Activated B cell treated with CpG ODN at 0.5 μM for 24 hours (primary cell): ENCODE data around the gene COG3. TPM values are rescaled to one million over a fixed set of nuclear protein-coding genes. Genes with fewer than 3 reads are reported as not detected.

ENCODE experiments used
- ATAC-seq: fragments of 200-7000 bp; cut with Tn5 transposase; one replicate; pipeline ENCODE4 v1.10.0; 2021; ENCODE audit warnings: low read depth, mild to moderate bottlenecking, moderate library complexity
- CTCF ChIA-PET: fragments of 350-600 bp; sonication (Branson Sonifier 250); formaldehyde crosslinking; loops from one replicate; lab custom pipeline; 2021; ENCODE audit warnings: antibody characterized with exemption; lab: Charles Lee
- POLR2A ChIA-PET: fragments of 350-600 bp; sonication (Branson Sonifier 250); formaldehyde crosslinking; loops from one replicate; lab custom pipeline; 2021; ENCODE audit warnings: antibody characterized with exemption; lab: Charles Lee
- DNase-seq: peaks from one replicate; pipeline ENCODE4 v3.0.0; 2022
- H3K27ac Mint-ChIP-seq: one replicate; pipeline ENCODE4 v1.8.0; 2020; ENCODE audit warnings: mixed read lengths
- H3K27me3 Mint-ChIP-seq: one replicate; pipeline ENCODE4 v1.8.0; 2021; ENCODE audit warnings: mixed read lengths
- H3K36me3 Mint-ChIP-seq: one replicate; pipeline ENCODE4 v1.8.0; 2021; ENCODE audit warnings: low read depth, mixed read lengths
- H3K4me1 Mint-ChIP-seq: one replicate; pipeline ENCODE4 v1.8.0; 2021; ENCODE audit warnings: mixed read lengths
- H3K4me3 Mint-ChIP-seq: one replicate; pipeline ENCODE4 v1.8.0; 2020; ENCODE audit warnings: mild to moderate bottlenecking, mixed read lengths
- H3K9me3 Mint-ChIP-seq: one replicate; pipeline ENCODE4 v1.8.0; 2020; ENCODE audit warnings: mixed read lengths
- intact Hi-C: fragments of 100-400 bp; cut with micrococcal nuclease; formaldehyde crosslinking; loops from one replicate; pipeline ENCODE4 v1.15.1; 2024
- total RNA-seq: library from RNA; stranded (reverse); gene quantifications from 2 replicates; pipeline ENCODE4 v1.2.3, GENCODE V29; 2022
- TF ChIP-seq, protein P1 (sequence below): fragments of 200-600 bp; IDR thresholded peaks from one replicate; pipeline ENCODE4 v1.8.0; 2022; ENCODE audit warnings: antibody characterized with exemption, mild to moderate bottlenecking

COG3 gene
- total RNA-seq, 1 donor from 2014 or later, result 31.6 TPM

DNA sequence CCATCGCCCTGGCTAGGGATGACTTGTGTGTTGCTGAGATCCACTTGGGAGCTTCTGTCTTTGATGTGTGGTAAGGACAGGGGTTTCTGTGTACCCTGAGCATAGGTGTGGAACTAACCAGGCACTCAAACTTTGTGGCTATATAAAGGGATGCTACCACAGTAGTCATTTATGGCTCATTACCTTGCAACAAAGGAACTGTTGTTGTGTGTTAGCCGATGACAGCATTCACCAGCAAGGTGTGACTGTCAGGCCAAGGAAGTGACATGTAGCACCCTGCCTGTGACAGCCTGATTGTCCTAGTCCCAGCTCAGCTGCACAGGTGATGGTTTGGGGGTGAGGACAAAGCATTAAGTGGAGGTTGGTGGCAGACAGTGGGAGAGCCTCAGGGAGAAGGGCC lies 73.6 kb downstream of the COG3 start:
- DNase-seq (no peak), ATAC-seq (no peak)
- Mint-ChIP-seq H3K4me3 (no peak overlapping the region), H3K27me3 (no peaks in the 10 kb centered on the region), H3K27ac (no peak overlapping the region), H3K36me3 (peaks cover 37% of the 10 kb centered on the region), H3K9me3 (no peaks in the 10 kb centered on the region), H3K4me1 (no peaks in the 10 kb centered on the region)
- TF ChIP-seq, protein P1, sequence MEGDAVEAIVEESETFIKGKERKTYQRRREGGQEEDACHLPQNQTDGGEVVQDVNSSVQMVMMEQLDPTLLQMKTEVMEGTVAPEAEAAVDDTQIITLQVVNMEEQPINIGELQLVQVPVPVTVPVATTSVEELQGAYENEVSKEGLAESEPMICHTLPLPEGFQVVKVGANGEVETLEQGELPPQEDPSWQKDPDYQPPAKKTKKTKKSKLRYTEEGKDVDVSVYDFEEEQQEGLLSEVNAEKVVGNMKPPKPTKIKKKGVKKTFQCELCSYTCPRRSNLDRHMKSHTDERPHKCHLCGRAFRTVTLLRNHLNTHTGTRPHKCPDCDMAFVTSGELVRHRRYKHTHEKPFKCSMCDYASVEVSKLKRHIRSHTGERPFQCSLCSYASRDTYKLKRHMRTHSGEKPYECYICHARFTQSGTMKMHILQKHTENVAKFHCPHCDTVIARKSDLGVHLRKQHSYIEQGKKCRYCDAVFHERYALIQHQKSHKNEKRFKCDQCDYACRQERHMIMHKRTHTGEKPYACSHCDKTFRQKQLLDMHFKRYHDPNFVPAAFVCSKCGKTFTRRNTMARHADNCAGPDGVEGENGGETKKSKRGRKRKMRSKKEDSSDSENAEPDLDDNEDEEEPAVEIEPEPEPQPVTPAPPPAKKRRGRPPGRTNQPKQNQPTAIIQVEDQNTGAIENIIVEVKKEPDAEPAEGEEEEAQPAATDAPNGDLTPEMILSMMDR, result no peak
- intact Hi-C loops, result no loop called here
- ChIA-PET POLR2A (no interaction called here), CTCF (no interaction called here)

DNA sequence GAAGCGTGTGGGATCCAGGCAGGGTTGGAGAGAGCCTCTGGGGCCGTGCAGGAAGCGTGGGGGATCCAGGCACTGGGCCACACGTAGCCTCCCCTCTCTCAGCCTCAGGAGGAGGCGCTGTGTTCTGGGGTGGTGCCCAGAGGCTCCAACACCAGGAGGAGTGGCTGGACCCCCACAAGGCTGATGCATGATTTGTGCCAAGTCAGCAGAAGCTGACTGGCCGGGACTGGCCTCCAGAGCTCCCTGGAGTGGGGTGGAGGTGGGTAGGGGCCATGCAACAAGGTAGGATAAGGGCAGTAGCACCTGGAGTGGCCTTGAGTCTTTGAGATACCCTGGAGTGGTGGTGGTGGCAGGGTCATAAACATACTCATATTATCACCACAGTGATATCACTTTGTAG lies 75.5 kb downstream of the COG3 start:
- H3K27ac Mint-ChIP-seq, result no peak overlapping the region
- H3K9me3 Mint-ChIP-seq, result no peaks in the 10 kb centered on the region
- no peaks in the 10 kb centered on the region for H3K27me3 Mint-ChIP-seq
- DNase-seq (no peak), ATAC-seq (no peak)
- H3K4me3 Mint-ChIP-seq, result no peak overlapping the region
- intact Hi-C loops, result no loop called here
- H3K36me3 Mint-ChIP-seq, result peaks cover 19% of the 10 kb centered on the region
- POLR2A ChIA-PET, result no interaction called here
- H3K4me1 Mint-ChIP-seq, result no peaks in the 10 kb centered on the region
- CTCF ChIA-PET, result no interaction called here
- TF ChIP-seq, protein P1, result no peak

DNA sequence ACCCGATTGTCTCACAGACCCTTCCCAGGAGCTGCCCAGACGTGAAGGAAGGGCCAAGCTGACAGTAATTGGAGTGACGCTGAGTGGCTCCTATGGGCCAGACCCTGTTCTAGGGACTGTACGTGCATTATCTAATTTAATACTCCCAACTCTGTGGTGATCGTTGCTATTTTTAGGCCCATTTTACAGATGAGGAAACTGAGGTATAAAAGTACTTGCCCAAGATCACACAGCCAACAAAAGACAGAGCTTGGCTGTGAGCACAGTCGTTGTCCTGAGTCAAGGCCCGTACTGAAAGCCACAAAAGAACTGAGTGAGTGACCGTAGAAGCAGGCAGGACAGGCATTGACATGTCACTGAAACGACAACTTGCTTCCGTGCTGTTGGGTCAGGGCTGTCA lies 76.1 kb downstream of the COG3 start:
- Mint-ChIP-seq H3K27ac (no peak overlapping the region), H3K9me3 (no peaks in the 10 kb centered on the region), H3K4me1 (peaks cover under 1% of the 10 kb centered on the region), H3K4me3 (no peak overlapping the region), H3K27me3 (no peaks in the 10 kb centered on the region), H3K36me3 (peaks cover 12% of the 10 kb centered on the region)
- ATAC-seq (no peak), DNase-seq (no peak)
- intact Hi-C loops, result no loop called here
- TF ChIP-seq, protein P1, result no peak
- ChIA-PET POLR2A (no interaction called here), CTCF (no interaction called here)

DNA sequence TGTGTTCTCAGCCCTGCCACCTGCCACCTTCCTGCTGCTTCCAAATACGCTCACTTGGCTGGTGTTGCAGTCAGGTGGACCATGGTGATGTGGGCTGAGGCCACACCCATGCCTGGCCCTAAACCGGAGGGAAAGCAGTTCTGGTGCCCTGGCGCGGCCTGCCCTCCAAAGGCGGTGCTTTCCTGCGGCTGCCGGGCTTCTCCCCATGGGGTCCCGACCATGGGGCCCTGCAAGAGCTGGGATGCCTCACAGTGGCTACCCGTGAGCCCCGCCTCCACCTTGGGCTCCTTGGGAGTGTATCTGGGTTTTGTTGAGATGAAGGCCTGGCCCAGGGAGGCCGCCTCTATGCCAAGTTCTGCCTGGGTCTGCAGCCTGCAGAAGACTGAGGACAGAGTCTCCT lies 77.1 kb downstream of the COG3 start:
- no peak for ATAC-seq

DNA sequence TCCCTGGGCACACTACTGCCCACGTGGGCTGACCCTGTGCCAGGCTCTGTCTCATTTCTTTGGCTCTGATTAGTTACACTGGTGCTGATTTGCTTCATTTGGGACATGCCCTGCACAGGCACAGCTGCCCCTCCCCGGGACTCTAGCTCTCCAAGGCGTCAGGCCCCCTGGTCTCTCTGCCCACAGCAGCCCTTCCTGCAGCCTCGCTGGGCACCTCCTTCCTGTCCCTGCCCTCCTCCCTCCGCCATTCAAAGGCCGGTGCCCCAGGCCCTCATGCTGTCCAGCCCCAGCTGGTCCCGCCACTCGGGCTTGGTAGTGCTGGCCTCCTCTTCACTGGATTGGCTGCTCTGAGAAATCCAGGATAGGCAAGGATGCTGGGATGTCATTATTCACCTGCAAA lies 77.7 kb downstream of the COG3 start:
- Mint-ChIP-seq H3K4me1 (peaks cover 4% of the 10 kb centered on the region), H3K36me3 (peaks cover 3% of the 10 kb centered on the region), H3K4me3 (no peak overlapping the region), H3K9me3 (no peaks in the 10 kb centered on the region), H3K27me3 (no peaks in the 10 kb centered on the region), H3K27ac (no peak overlapping the region)
- POLR2A ChIA-PET, result no interaction called here
- intact Hi-C loops, result no loop called here
- CTCF ChIA-PET, result no interaction called here
- DNase-seq (no peak), ATAC-seq (no peak)
- TF ChIP-seq, protein P1, result no peak

More for the DNA sequence above, 77.1 kb downstream of the COG3 start:
- TF ChIP-seq, protein P1, result no peak
- Mint-ChIP-seq H3K9me3 (no peaks in the 10 kb centered on the region), H3K27ac (no peak overlapping the region), H3K27me3 (no peaks in the 10 kb centered on the region), H3K4me1 (peaks cover 4% of the 10 kb centered on the region), H3K4me3 (no peak overlapping the region), H3K36me3 (peaks cover 5% of the 10 kb centered on the region)
- DNase-seq, result no peak
- intact Hi-C loops, result no loop called here
- ChIA-PET CTCF (no interaction called here), POLR2A (no interaction called here)
